HG03095 (cell line): ENCODE results near the gene CDH13.

ENCODE experiments used
- ATAC-seq: cut with Tn5 transposase; IDR thresholded peaks from one replicate; pipeline ENCODE4 v1.9.1; 2021; ENCODE audit warnings: moderate library complexity; ENCODE audit not compliant: unreplicated experiment

The CDH13 gene

DNA sequence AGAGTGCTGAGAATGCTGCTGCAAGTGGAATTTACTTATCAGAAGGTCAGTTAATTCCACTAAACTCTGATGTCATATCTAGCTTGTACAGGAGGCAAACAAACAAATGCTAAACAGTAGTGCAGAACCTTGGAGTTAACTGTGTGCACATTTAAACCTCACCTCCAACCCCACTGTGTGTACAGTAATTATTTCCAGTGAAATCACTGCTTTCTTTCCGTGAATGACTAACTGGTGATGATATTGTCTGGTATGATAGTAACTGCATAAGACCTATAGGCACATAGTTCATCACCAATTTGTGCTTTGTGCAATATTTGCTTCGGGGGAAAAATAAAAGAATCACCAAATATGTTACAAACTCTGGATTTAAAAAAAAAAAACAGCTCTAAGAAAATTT lies 688.5 kb downstream of the CDH13 start:
- ATAC-seq, result no peak

- ATAC-seq, result no peak
Measured at GRCh38 chr16:83316458-83316857, 689.7 kb downstream of the CDH13 start.

- no peak for ATAC-seq
Measured at GRCh38 chr16:83318390-83318789, 691.6 kb downstream of the CDH13 start.

DNA sequence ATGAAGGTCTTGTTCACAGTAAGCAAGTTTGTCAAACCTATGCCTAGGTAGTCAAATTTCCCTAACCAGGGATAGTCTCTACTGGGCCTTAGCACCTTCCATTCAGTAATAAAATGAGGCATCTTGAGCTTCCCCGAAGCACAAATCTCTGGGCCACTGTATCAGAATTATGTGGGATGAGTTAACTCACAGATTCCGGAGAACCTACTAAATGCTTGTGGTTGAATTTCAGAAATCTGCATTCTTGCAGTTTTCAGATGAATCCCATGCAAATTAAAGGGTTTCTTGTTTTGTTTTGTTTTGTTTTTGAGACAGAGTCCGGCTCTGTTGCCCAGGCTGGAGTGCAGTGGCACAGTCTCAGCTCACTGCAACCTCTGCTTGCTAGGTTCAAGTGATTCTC lies 702.2 kb downstream of the CDH13 start:
- ATAC-seq, result no peak

DNA sequence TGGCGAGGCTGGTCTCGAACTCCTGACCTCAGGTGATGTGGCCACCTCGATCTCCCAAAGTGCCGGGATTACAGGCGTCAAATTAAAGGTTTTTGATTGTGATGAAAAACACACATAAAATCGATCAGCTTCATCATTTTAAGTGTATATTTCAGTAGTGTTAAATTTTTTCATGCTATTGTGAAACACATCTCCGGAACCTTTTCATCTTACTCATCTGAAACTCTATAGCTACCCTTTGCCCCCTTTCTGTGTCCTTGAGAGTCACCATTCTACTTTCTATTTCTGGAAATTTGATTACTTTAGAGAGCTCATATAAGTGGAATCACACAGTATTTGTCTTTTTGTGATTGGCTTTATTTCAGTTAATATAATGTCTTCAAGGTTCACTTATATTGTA lies 702.7 kb downstream of the CDH13 start:
- ATAC-seq, result no peak

DNA sequence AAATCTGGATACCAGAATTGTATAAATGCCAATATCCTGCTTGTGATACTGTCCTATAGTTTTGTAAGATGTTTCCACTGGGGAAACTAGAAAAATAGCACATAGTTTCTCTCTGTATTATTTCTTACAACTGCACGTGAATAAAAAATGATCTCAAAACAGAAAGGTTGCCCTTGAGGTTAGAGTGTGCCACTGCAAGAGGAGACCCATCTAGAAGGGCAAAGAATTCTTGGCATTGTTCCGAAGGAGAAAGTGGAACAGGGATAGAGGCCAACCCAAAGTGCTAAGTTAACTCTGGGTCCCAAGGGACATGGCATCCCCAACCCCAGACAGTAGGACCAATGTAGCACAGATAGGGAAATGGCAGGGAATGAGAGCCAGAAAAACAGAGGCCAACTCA lies 703.5 kb downstream of the CDH13 start:
- ATAC-seq, result no peak

DNA sequence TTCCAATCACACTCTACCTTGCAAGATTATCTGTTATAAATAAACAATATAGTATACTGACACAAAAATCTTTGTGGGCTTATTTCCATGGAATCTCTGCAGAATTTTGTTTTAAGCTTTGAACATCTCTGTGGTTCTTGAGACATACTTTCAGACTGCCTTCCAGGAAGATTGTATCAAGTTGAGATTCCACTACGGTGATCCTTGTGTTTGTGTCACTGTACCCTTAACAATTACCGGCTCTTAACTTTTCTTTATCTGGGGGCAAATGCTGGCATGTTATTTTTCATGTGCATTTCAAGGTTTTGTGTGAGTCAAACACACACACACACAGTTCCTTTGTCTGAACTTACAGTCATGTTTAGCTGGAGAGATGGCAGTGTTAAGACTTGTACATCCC lies 708.3 kb downstream of the CDH13 start:
- ATAC-seq, result no peak

GRCh38 chr16:83336603-83337002 lies 709.8 kb downstream of the CDH13 start:
- ATAC-seq, result no peak

- ATAC-seq, result no peak
Measured at GRCh38 chr16:83338138-83338537, 711.4 kb downstream of the CDH13 start.

DNA sequence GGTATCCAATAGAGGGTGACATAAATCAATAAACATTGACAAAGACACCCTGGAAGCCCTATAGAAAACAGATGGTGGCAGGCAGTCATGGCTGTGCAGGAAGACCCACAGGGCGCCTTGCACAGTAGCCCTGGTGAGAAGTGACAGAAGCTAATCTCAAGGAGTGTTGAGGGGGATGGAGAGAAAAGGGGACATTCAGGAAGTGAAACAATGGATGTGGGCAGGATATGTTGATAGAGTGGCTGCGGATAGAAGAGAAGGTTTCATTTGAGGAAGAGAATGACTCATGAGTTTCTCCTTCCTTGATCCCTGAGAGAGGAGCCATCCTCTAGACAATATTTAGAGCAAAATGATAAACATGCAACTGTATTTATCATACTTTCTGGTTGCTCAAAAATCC lies 712.2 kb downstream of the CDH13 start:
- no peak for ATAC-seq

GRCh38 chr16:83343935-83344366 lies 717.2 kb downstream of the CDH13 start:
- ATAC-seq, result no peak

DNA sequence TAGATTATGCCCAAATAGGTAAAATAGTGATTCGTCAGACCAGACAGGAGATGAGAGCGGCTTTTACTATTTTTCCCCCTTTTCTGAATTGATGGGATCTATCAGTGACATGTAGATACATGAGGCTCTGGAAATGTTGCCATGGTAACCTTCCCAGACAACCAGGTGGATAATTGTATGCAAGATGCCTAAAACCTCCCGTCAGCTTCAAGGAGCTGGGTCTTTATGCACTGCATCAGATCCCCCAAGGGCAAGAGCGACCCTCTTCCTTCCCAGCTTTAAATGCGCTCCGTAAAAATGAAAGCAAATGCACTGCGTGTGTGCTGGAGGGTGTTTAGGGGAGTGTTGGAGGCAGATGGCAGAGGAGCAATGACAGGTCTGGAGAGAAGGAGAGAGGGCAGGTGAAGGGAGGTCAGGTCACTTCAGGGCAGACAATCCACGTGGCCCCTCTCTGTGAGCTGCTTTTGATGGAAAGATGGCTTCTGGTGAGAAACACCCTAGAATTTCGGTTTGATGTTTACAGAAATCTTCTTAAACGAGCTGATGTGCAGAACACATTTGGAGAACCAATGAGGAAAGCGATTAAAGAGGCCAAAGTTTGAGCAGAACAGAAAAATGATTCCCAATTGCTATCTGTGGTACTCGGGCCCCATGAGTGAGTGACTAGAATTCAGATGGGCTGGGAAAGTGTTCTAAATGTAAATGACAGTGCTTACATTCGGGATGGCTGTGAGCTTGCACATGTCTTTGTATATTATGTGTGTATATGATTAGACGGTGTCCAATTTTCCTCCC lies 719.3 kb downstream of the CDH13 start:
- no peak for ATAC-seq

DNA sequence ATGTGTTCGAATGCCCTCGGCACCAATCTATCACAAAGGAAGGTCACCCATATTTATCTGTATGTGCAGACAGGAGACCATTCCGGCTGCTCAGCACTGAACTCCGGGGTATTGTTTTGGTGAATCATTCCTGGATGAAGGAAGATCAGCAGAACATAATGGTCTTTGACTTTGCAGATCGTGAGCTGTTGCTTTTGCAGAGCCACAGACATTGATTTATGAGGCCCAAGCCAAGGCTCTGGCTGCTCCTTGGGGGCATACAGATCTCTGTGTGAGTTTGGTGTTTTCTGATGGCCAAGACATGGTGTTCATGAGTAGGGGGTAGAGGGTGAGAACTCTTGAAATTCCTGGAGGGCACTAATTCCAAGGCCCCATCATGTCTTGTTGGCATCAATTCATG lies 722.2 kb downstream of the CDH13 start:
- ATAC-seq, result no peak

DNA sequence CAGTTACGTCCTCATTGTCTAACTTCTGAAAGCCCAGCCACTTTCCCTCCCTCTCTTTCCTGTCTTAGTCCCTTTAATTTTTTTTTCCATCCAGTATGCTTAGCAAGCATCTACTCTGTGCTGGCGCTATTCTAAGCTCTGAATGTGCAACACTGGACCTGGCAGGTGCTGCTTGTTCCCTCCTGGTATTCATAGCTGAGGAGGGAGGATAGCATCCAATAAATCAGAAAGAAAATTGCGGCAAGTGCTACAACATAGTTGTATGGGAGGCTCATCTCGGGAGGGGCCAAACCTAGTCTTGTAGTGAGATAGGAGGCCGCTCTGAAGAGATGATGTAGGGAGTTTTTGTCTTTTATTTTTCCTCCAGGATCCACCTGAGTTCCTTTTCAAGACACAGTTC lies 723.7 kb downstream of the CDH13 start:
- no peak for ATAC-seq

DNA sequence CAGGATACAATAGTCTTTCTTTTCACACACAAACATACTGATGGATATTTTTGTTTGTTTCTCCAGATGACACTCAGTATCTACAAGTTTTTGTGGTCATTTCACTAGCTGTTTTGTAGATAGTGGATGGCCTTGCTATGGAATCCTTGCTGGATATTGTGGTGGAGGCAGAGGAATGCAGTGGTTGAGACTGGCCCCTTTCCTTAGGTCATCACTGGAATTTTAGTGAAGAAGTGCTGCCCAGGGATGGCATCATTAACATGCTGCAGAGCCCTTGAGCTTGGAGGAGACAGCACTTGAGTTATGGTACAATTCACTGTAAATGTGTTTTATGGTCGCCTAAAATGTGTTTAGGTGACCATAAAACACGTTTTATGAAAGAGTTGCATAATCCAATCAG lies 725.1 kb downstream of the CDH13 start:
- ATAC-seq, result no peak

DNA sequence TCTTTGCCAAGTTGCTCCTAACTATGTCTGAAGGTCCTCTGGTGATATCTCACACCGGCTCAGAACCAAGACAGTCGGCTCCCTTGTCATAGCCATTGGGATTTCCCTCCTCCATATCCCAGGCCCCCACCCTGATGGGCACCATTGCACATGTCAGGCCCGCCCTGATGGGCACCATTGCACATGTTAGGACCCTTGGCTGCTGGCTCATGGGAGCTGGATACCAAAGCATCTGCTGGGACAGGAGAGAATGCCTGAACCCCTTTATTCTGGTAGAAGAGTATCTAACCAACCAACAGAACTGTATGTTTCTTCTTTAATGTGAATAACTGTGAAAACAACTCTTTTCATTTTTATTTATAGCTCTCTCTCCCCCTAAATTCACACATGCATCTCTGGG lies 726.5 kb downstream of the CDH13 start:
- no peak for ATAC-seq

GRCh38 chr16:83354015-83354414 lies 727.2 kb downstream of the CDH13 start:
- ATAC-seq, result no peak

DNA sequence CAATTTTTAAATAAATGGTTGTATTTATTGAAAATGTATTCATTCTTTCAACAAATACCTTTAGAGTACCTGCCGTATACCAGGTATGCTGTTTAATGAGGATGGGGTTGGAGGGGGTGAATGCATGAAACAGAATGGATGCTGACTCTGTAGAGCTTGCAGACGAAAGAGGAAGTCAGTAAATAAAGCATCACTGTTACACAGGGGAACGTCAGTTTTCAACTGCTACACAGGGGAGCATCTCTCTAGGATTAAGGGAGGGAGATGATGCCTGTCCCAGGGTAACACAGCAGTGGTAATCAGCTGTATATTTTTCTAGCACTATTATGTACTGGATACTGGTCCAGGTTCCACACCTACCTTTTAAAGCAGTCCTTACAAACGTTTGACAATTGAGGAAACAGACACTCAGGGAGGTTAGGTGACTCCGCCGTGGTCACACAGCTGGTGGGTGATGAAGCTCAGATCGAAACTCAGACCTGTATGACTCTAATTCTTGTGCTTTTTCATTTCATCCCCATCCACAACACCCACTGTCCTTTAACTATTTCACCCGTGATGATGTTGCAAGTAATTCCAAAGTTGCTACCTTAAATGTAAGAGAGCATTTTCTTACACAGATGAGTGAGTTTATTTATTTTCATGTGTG lies 728.9 kb downstream of the CDH13 start:
- no peak for ATAC-seq

DNA sequence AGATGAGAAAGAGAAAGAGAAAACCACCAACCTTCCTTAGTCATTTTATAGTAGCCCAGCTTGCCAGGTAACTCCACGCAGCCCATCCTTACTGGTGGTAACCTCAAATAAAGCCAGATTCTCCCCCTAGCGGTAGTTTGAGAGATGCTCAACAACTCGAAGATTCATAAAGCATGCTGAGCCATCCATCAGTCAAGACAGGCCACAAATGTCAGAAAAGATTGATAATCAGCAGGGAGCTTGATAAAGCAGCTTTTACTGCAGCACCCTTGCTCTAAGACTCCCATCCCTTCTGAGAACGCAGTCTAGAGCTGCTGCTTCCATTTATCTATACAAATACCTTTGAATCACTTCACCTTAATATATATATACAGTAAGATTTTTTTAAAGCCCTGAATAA lies 729.5 kb downstream of the CDH13 start:
- ATAC-seq, result no peak

DNA sequence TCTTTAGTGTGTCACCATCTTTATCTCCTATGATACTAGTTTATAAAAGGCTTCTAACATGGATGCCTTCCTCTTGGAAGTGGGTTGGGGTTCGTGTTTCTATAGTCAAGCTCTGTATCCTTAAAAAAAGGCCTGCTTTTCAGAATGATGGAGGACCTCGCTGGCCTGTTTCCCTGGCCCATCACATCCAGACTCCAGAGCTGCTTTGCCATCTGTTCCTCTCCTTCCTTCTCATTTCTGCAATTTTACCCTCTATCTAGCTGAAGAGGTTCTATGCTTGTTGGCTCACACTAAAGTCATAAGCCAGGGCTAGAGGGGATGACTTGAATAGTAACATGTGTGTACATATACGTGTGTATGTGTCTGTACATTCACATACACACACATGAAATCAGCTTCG lies 730.2 kb downstream of the CDH13 start:
- ATAC-seq, result no peak

- no peak for ATAC-seq
Measured at GRCh38 chr16:83363521-83363920, 736.8 kb downstream of the CDH13 start.

GRCh38 chr16:83365166-83365565 lies 738.4 kb downstream of the CDH13 start:
- no peak for ATAC-seq

- ATAC-seq, result no peak
Measured at GRCh38 chr16:83366228-83366627, 739.5 kb downstream of the CDH13 start.
